GM21528 (cell line): ENCODE results near the gene ZNF576.
"Not testable (repeated sequence)": the region's sequence is repeated elsewhere in the genome, so short reads cannot be mapped to it uniquely, and the experiment has no call there.

Experiments used
- ATAC-seq: cut with Tn5 transposase; IDR thresholded peaks from one replicate; pipeline ENCODE4 v1.9.1; 2021; ENCODE audit warnings: mild to moderate bottlenecking, moderate library complexity; ENCODE audit not compliant: unreplicated experiment, low FRiP score

Gene ZNF576

GRCh38 chr19:43598445-43599240, 2.2 kb downstream of the ZNF576 start:
- ATAC-seq: no peak

- ATAC-seq: no peak
These were observed 3.4 kb downstream of the ZNF576 start for GRCh38 chr19:43599635-43600295.

- ATAC-seq: not testable (repeated sequence)
These were observed 3.9 kb downstream of the ZNF576 start for GRCh38 chr19:43600326-43600725.

- no peak for ATAC-seq
These were observed 9.6 kb downstream of the ZNF576 start for GRCh38 chr19:43605875-43606568.

GRCh38 chr19:43606569-43607229, 10.3 kb downstream of the ZNF576 start:
- no peak for ATAC-seq

- ATAC-seq: no peak
These were observed 11.1 kb downstream of the ZNF576 start for GRCh38 chr19:43607238-43608205.

- ATAC-seq: no peak
These were observed 13.5 kb downstream of the ZNF576 start for GRCh38 chr19:43609872-43610271.

GRCh38 chr19:43610493-43610892, 14.1 kb downstream of the ZNF576 start:
- ATAC-seq: no peak

GRCh38 chr19:43611788-43612187, 15.4 kb downstream of the ZNF576 start, which contains the start of gene SRRM5:
SRRM5 (plus strand) TSS chr19:43612088; CDS start chr19:43612122, 34 bp downstream.
- no peak for ATAC-seq

GRCh38 chr19:43612374-43612773, 16.0 kb downstream of the ZNF576 start:
- no peak for ATAC-seq

- no peak for ATAC-seq
These were observed 19.9 kb downstream of the ZNF576 start for GRCh38 chr19:43616306-43616705.

GRCh38 chr19:43616954-43617353, 20.6 kb downstream of the ZNF576 start:
- no peak for ATAC-seq

GRCh38 chr19:43618921-43619261, 22.5 kb downstream of the ZNF576 start:
- ATAC-seq: peak; percentile 25

- peak; percentile 72 for ATAC-seq
These were observed 23.1 kb downstream of the ZNF576 start, which contains the start of gene ZNF428 for GRCh38 chr19:43619262-43620060. ZNF428 (minus strand) TSS chr19:43619629; CDS start chr19:43614304, 5,325 bp downstream.

GRCh38 chr19:43620061-43621001, 23.9 kb downstream of the ZNF576 start:
- ATAC-seq: no peak

GRCh38 chr19:43622070-43622469, 25.7 kb downstream of the ZNF576 start:
- ATAC-seq: no peak

GRCh38 chr19:43622956-43623355, 26.6 kb downstream of the ZNF576 start:
- no peak for ATAC-seq
